GM21515 (cell line): ENCODE results near the gene KCNK15.

Experiments used
- ATAC-seq: cut with Tn5 transposase; IDR thresholded peaks from one replicate; pipeline ENCODE4 v1.9.1; 2021; ENCODE audit not compliant: unreplicated experiment

Gene KCNK15

DNA sequence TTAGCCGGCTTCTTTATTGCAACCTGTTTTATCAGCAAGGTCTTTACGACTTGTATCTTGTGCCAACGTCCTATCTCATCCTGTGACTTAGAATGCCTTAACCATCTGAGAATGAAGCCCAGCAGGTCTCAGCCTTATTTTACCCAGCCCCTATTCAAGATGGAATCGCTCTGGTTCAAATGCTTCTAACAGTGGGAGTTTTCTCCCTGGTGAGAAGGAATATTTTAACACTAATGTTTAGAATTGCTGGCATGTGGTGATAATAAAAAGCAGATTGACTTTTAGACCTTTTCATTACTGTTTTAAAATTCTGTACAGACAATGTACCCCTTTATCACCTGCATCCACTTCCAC is 9.9 kb upstream of the KCNK15 start:
- no peak for ATAC-seq

DNA sequence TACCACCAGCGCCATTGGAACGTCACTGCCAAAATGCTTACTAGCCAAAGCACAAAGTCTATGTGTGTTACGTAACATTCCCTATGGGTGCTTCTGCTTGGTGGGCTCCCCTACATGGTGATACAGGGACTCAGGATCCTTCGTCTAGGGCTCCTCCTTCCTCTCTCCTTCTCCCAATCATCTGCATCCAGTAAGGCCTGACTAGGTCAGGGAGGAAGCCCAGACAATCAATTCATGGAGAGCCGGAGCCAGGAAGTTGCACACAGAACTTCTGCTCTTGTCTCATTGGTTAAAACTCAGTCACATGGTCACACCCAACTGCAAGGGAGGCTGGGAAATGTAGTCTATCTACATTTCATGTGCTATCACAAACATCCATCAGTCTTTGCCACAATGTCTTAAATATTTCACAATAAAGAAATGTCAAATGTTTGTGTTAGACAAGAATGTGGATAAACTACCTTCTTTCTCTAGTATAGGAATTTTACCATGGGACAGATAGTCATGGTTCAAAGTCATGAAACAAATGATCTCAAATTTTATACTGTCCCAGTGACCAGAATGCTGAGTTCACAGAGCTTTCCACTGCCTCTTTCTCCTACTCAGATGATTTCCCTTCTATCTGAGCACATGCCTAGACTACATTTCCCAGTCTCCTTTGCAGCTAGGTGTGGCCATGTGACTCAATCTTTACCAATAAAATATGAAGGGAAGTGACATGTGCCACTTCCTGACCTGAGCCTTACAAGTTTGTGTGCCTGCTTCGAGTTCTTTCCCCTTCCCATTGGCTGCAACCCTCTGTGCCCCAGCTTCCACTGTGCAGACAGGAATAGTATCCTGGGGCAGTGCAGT is 9.3 kb upstream of the KCNK15 start:
- no peak for ATAC-seq

DNA sequence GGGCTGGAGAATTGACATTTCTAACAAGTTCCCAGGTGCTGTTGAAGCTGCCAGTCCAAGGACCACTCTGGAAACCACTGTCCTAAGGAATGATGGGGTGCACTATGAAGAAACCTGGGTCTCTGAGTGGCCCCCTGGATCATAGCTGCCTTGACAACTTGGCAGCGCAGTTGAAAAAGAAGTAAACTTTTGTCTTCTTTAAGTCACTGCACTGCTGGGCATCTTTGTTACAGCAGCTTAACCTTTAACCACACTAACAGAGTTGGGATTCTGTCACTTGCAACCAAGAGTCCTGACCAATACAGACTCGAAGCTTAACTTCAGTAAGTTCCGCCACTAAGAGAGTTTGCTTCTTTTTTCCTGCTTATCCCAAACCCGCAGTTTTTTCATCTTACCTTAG is 8.5 kb upstream of the KCNK15 start:
- no peak for ATAC-seq

DNA sequence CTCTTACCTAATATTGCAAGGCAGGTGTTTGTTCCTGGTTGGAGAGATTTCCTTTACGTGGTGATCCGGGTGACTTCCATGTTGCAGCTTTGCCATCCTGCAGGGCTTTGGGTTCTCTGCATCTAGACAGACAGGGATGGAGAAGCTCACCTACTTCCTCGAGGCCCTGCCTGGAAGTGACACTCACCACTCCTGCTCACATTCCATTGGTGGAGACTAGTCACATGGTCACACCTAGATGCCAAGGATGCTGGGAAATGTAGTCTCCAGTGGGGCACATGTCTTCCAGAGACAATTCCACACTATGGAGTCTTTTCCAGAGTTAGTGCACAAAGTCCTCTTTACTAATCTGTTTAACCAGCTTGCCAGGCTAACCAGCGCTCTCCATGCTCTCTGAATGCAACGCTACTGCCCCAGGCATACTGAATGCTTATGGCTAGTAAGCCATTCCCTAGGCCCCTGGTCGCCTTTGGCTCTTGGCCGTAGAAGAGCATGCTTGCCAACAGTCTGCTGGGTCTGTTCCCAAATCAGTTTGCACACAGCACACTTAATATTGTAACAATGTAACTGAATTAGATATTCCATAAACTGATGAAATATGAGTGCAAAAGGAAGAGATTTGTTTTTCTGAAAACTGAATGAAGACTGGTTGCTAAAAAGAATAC is 6.7 kb upstream of the KCNK15 start:
- no peak for ATAC-seq

DNA sequence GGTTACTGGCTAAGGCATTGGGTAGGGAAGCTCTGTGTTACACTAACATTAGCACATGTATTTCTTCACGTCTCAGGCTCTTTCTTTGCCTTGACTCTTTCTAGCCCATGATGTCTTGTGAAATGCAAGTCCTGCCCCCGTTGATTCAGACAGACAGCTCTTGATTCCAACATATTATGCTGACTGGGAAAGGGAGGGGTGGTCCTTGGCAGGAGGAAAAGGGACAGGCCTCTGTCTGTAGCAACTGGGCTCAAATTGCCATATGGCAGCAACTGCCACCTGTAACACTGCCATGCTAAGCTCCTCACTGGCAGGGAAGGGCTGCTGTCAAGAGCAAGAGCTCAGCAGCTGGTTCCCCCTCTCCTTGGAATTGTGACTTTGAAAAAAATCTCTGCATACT is 5.7 kb upstream of the KCNK15 start:
- no peak for ATAC-seq

DNA sequence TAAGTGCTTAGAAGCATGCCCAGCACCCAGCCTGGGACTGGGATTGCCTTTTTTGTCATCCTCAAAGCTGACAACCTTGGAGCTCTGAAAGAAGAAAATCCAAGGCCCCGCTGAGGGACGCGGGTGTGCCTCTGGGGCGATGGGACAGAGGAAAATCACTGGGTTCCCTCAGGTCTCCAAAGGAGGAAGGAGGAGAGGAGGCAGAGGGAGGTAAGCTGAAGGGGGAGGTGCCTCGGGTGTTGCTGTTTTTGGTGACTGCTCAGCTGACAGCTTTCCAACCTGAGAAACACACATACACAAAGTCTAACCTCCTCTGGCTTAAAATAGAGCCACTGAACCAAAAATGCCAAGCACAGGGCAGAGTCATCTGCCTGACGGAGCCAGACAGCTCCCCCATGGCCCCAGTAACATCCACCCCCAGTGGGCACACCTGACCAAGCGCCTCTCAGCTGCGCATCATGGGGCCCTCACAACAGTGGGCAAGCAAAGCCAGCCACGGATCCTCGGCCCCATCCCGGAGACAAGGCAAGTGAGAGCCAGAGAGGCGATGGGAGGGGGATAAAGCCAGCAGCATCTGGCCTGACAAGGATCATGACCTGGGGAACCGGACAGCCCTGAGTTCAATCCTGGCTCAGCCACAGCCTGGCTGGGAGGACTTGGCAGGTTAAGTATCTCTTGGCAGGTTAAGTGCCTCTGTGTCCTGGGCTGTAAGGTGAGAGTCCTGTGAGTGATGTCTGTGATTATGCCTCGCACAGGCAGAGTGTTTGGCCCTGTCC is 3.2 kb upstream of the KCNK15 start:
- ATAC-seq, result no peak

DNA sequence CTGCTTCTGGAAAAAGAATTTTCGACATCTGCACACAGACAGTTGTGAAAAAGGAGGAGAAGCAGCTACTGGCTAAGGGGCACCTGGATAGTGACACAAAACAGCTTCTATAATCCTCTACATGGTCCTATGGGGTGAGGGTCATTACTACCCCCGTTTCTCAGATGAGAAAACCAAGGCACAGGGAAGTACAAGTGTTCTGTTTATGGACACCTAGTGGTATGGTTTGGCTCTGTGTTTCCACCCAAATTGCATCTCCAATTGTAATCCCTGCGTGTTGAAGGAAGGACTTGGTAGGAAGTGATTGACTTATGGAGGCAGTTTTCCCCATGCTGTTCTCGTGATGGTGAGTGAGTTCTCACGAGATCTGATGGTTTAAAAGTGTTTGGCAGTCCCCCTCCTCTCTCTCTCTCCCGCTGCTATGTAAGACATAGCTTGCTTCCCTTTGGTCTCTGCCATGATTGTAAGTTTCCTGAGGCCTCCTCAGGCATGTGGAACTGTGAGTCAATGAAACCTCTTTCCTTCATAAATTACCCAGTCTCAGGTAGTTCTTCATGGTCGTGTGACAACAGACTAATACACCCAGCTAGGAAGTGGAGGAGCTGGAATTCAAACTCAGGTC is 2.5 kb upstream of the KCNK15 start:
- no peak for ATAC-seq

DNA sequence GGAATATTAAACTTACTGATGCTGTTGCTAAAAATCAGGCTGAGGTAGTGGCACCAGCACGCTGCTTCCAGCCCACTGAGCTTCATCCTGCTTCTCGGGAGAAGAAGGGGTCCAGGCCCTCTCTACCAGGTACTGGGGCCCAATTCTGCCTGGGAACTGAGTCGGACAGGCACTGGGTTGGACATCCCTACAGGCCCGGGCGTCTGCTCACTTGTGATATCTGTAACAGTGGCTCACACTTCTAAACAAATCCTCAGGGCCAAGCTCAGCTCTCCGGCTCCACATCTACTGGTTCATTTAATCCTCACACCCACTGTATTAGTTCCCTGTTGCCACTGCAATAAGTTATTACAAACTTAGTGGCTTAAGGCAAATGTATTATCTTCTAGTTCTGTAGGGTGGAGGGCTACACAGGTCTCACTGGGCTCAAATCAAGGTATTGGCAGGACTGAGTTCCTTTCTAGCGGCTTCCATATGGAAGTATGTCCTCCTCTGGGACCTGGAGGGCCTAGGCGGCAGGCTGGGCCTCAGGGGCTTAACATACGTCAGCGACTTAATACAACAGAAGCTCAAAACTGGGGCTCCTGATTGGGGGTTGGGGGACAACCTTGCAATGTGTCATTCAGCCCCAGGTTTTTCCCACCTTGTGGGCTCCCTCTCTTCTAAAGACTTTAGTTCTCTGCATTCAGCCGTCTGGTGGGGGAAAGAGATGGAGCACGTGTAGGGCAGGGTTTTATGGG is 1.6 kb upstream of the KCNK15 start:
- no peak for ATAC-seq

DNA sequence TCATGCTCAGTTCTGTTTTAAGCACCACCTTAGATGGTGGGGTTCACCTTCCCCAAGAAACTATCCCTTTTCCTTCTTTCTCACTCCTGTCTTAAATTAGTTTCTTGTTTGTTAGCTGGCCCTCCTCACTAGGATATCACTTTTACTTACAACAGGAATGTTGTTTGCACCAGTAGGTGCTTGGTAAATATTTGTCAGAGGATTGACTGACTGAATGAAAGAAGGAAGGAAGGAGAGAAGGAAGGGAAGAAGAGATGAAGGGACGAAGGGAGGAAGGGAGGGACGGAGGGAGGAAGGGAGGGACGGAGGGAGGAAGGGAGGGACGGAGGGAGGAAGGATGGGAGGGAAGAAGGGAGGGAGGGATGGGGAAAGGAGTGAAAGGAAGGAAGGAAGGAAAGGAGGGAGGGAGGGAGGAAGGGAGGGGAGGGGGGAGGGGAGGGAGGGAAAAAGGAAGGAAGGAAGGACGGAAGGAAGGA is 505 bp upstream of the KCNK15 start:
- no peak for ATAC-seq

DNA sequence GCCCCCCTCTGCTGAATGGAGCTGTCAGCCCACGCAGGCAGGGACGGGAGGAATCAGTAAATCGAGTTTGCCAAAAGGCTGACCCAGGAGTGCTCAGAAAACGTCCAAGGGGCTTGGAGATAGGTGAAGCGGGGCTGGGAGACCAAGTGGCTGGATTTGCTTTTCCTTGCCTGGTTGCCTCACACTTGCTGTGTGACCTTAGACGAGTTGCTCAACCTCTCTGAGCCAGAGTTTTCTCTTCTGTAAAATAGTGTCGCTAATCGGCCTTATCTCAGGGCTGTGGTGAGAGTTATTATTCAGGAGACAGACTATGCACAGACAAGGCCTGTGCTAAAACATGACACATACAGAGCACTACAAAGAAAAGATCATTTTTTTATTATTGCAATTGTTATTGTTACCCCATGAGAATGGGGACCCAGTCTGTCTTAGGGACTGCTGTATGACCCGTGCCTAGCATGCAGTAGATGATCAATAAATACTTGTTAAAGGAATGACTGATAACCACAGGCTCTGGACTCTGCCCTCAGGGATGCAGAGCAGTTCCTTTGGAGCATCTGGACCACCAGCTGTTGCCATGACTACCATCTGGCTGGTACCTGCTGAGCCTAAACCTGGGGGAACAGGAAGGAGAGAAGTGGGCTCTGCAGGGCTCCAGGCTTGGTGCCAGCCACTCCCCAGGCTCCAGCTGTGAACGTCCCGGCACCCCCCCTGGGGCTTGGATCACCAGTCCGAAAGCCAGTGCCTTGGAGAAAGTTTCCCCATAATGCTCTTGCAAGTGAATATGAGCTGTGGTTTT is 901 bp downstream of the KCNK15 start:
- no peak for ATAC-seq

DNA sequence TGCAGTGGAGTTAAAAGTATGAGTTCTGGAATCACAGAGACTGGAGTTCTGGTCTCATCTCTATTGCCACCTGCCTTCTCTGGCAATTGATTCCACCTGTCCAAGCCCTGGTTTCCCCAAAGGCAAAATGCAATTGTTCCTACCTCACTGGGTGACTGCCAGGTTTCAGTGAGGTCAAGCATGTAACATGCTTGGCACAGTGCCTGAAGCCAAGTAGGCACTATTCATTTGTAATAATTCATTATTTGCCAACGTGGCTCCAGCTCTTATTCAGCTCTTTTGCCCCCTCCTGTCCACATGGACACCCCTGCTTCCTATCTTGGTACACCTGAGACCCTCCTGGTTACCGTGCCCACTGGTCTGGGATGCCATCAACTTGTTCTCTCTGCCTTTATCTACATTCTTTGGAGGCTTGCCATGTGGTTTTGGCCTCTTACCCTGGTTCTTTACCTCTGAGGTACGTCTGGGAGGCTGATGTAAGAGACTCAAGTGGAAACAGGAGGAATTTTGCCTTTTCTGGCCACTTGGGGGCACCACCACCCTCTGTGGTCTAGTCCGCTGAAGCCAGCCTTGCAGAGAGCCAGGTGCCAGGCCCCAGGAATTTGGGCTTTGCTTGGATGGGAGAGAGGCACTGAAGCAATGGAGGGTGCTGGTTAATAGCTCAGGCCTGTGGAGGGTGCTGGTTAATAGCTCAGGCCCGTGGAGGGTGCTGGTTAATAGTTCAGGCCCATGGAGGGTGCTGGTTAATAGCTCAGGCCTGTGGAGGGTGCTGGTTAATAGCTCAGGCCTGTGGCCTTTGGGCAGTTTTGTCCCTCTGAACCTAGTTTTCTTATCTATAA is 1.7 kb downstream of the KCNK15 start:
- no peak for ATAC-seq

DNA sequence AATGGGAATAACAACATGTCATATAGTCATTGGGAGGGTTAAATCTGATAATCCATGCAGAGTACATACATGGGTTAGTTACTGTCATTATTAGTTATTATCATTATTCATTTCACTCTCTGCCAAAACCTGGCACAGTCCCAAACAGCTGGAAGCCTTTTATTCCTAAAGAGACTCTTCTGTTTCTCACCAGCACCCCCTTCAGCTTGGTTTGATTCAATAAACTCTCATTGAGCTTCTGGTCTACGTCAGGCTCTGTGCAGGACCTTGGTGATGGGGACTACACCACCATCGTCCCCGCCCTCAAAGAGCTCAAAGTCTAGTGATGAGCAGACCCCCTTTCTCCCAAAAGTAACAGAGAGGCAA is 2.3 kb downstream of the KCNK15 start:
- ATAC-seq, result no peak

DNA sequence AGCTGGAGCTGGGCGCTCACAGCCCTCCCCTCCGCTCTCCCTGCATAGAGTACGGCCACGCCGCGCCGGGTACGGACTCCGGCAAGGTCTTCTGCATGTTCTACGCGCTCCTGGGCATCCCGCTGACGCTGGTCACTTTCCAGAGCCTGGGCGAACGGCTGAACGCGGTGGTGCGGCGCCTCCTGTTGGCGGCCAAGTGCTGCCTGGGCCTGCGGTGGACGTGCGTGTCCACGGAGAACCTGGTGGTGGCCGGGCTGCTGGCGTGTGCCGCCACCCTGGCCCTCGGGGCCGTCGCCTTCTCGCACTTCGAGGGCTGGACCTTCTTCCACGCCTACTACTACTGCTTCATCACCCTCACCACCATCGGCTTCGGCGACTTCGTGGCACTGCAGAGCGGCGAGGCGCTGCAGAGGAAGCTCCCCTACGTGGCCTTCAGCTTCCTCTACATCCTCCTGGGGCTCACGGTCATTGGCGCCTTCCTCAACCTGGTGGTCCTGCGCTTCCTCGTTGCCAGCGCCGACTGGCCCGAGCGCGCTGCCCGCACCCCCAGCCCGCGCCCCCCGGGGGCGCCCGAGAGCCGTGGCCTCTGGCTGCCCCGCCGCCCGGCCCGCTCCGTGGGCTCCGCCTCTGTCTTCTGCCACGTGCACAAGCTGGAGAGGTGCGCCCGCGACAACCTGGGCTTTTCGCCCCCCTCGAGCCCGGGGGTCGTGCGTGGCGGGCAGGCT is 4.6 kb downstream of the KCNK15 start:
- no peak for ATAC-seq

DNA sequence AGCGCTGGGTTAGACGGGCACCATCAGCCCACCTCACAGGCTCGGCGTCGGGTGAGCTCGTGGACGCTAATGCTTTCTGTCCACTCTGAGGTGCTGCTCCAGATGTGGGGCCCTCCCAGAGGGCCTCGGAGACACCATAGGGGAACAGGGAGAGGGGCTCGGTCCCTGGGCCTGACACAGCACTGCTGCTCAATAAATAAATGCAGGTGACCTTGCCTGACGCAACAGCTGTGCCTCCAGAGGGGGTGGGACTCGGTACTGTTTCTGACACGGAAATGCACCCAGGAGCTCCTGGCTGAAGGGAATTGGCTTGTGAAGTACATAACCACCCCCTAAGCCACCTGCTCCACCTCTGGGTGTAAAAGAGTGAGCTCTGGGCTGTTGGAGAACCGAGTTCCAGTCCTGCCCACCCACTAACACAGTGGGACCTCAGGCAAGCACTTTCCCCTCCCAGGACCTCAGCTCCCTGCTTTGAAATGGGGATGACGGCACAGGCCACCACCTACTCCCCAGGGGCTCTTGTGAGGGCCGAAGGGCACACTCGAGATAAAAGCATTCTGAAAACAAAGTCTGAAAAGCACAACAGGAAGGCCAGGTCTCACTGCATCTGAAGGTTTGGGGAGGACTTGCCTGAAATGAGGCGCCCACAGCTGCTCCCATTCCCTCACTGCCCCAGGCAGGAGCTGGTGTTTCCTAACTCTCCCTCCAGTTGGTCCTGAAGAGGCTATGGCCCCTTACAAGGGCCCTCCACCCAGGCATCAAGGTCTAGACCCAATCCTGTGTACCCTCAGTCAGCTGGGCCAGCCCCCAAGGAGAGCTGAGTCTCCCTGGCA is 6.7 kb downstream of the KCNK15 start:
- no peak for ATAC-seq

DNA sequence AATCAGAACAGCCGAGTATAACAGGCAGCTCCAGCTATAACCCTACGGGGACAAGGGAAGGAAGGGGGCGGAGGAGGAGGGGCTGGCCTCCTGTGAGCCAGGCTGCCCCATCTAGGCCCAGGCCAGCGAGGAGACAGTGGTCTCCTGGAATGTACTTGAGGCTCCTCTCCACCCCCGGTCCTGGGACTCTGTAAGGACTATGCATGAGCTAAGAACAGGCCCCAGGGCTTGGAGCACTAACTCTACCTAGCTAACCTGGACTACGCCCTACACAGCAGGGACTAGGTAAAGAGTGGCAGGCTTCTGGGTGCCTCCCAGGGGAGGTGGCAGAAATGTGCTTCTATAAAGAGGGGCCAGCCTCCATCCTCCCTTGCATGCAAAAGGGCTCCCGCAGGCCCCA is 8.9 kb downstream of the KCNK15 start:
- no peak for ATAC-seq

DNA sequence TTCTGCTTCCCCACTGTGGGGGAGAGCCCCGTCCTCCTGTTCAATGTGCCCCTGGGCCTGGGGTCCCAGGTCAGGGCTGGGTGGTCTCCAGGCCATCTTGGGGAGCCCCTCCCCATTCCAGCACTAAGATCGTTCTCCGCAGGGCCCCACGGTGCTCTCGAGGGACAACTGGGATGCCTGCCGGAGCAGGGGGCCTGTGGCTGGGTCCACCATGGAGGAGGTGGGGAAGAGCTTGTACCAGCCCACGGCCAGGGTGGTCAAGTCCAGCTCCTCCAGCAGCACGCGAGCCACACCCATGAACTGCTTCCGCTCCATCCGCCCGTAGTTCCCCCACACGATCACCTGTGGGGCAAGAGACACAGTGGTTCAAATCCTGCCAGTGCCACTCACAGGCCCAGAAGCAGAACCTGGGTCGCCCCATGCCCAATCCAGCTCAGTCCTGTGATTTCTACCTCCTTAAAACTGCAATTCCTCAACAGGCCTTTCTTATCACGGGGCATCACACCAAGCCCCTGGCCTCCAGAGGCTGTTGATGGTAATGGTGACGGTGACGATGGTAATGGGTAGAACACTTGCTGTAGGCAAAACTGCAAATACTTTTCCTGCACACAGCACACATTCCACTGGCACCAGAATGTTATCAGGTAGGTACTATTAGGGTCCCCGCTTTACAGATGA is 10.5 kb downstream of the KCNK15 start:
- no peak for ATAC-seq

DNA sequence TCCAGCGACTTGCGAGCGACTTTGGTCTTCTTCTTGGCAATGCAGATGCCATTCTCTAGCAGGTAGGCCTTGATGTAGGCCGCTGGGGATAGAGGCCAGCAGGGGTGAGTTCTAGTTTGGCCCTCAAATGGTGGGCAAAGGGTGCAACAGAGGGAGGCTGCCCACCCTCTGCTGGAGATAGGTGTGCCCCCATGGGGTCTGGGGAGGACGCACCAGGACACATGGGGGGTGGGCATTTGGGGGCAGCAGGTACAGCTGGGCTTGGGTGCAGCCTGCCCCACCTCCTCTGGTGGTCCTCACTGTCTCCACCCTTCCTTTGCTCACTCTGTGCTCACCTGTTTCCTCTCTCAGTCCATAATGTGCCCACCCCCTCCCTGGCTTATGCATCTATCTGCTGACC is 11.3 kb downstream of the KCNK15 start:
- no peak for ATAC-seq
